Measurements from ENCODE around the gene DDX42. TPM values are rescaled to one million over a fixed set of nuclear protein-coding genes. Genes with fewer than 3 reads are reported as not detected.

Gene DDX42
- total and polyA plus RNA-seq, 10 donors: 45.0 to 136 (median 116) TPM

- H3K27ac ChIP-seq: peak overlapping the region; percentile 96 to 99 (median 98)
- DNase-seq: no peak
- 4 to 5% (median 5%) methylated on average over 7 of the region's 7 CpGs for WGBS, 5 donors
- no peak for TF ChIP-seq POLR2A (IDR thresholded peaks at IDR 0.05)
- no peak for TF ChIP-seq CTCF (IDR thresholded peaks at IDR 0.05 in 8 of 11, conservative IDR thresholded peaks at IDR 0.05 in 3 of 11)
- TF ChIP-seq POLR2AphosphoS5 (IDR thresholded peaks at IDR 0.05): no peak
- H3K4me3 ChIP-seq: peak overlapping the region; percentile 63 to 98 (median 84)
- no peaks in the 10 kb centered on the region for H3K27me3 ChIP-seq (replicated peaks in 1 of 7)
- H3K36me3 ChIP-seq: peaks cover 0 to 31% (median 0%) of the 10 kb centered on the region in 6 donors
- H3K4me1 ChIP-seq: peaks cover 25 to 87% (median 68%) of the 10 kb centered on the region in 6 donors
- intact Hi-C loops (cut with DNase I; ENCODE audit: low total_unique reads): loop anchor here (10.0 kb wide), 1 partner anchor 52 kb away; the partner anchor contains the start of genes FTSJ3 and PSMC5
- no peaks in the 10 kb centered on the region for H3K9me3 ChIP-seq
Observed at GRCh38 chr17:63772801-63773271, 1.1 kb upstream of the DDX42 start.

GRCh38 chr17:63773272-63774140 is 464 bp upstream of the DDX42 start, which contains the start of gene CCDC47:
Gene CCDC47 (minus strand): TSS chr17:63773597. CDS start chr17:63766175, 7,422 bp downstream.
- peaks cover 0 to 34% (median 0%) of the 10 kb centered on the region in 6 donors for H3K36me3 ChIP-seq

GRCh38 chr17:63774969-63775265 is 947 bp downstream of the DDX42 start:
- no peaks in the 10 kb centered on the region for H3K9me3 ChIP-seq
- WGBS, 5 donors: 1 to 5% (median 1%) methylated on average over 4 of the region's 4 CpGs
- H3K4me3 ChIP-seq: peak overlapping the region; percentile 63 to 98 (median 84)
- no peak for DNase-seq
- peaks cover 25 to 87% (median 76%) of the 10 kb centered on the region in 6 donors for H3K4me1 ChIP-seq
- peak overlapping the region; percentile 96 to 99 (median 98) for H3K27ac ChIP-seq
- TF ChIP-seq POLR2AphosphoS5 (IDR thresholded peaks at IDR 0.05): no peak
- TF ChIP-seq POLR2A (IDR thresholded peaks at IDR 0.05): no peak
- TF ChIP-seq CTCF (IDR thresholded peaks at IDR 0.05 in 8 of 11, conservative IDR thresholded peaks at IDR 0.05 in 3 of 11): no peak
- H3K27me3 ChIP-seq (replicated peaks in 1 of 7): no peaks in the 10 kb centered on the region
- intact Hi-C loops (cut with DNase I; ENCODE audit: low total_unique reads): loop anchor here (10.0 kb wide), 1 partner anchor 50 kb away; the partner anchor contains the start of genes FTSJ3 and PSMC5
- peaks cover 0 to 41% (median 9%) of the 10 kb centered on the region in 6 donors for H3K36me3 ChIP-seq

More at GRCh38 chr17:63773272-63774140, 464 bp upstream of the DDX42 start, which contains the start of gene CCDC47:
- Histone ChIP-seq H3K9me3 (no peaks in the 10 kb centered on the region), H3K27ac (peak within 1 kb of the TSS; percentile 96 to 99 (median 98)), H3K4me3 (peak within 1 kb of the TSS; percentile 63 to 98 (median 84)), H3K4me1 (peaks cover 25 to 87% (median 73%) of the 10 kb centered on the region in 6 donors), H3K27me3 (replicated peaks in 1 of 7) (no peaks in the 10 kb centered on the region)
- WGBS, 5 donors: 0 to 1% (median 0%) methylated on average over 47 to 74 of the region's 74 CpGs
- TF ChIP-seq POLR2AphosphoS5 (IDR thresholded peaks at IDR 0.05) (peak; percentile 98 to 100 (median 99)), CTCF (IDR thresholded peaks at IDR 0.05 in 8 of 11, conservative IDR thresholded peaks at IDR 0.05 in 3 of 11) (peak in 2 of 11 experiments; percentile 21 to 41), POLR2A (IDR thresholded peaks at IDR 0.05) (peak; percentile 13 to 94 (median 72))
- intact Hi-C loops (cut with DNase I; ENCODE audit: low total_unique reads): loop anchor here (10.0 kb wide), 1 partner anchor 51 kb away; the partner anchor contains the start of genes FTSJ3 and PSMC5
- peak; percentile 99 for DNase-seq

All from spleen (tissue), 11 donors.